GM12891 (cell line): Measurements from ENCODE around the gene IFNA14.
"Not testable (repeated sequence)": the region's sequence is repeated elsewhere in the genome, so short reads cannot be mapped to it uniquely, and the experiment has no call there.

ENCODE experiments used
- PAX5 ChIP-seq: IDR thresholded peaks from 2 replicates; pipeline ENCODE4 v1.6.1; 2011; ENCODE audit warnings: low read length, moderate library complexity, mild to moderate bottlenecking; ENCODE audit not compliant: insufficient read depth, severe bottlenecking
- POLR2A ChIP-seq: IDR thresholded peaks from 2 replicates; pipeline ENCODE4 v1.6.1; 2011; ENCODE audit warnings: low read depth, low read length, control low read depth
- POLR2AphosphoS5 ChIP-seq: IDR thresholded peaks from 2 replicates; pipeline ENCODE4 v1.6.1; 2011; ENCODE audit warnings: low read depth, low read length, control low read depth

DNA sequence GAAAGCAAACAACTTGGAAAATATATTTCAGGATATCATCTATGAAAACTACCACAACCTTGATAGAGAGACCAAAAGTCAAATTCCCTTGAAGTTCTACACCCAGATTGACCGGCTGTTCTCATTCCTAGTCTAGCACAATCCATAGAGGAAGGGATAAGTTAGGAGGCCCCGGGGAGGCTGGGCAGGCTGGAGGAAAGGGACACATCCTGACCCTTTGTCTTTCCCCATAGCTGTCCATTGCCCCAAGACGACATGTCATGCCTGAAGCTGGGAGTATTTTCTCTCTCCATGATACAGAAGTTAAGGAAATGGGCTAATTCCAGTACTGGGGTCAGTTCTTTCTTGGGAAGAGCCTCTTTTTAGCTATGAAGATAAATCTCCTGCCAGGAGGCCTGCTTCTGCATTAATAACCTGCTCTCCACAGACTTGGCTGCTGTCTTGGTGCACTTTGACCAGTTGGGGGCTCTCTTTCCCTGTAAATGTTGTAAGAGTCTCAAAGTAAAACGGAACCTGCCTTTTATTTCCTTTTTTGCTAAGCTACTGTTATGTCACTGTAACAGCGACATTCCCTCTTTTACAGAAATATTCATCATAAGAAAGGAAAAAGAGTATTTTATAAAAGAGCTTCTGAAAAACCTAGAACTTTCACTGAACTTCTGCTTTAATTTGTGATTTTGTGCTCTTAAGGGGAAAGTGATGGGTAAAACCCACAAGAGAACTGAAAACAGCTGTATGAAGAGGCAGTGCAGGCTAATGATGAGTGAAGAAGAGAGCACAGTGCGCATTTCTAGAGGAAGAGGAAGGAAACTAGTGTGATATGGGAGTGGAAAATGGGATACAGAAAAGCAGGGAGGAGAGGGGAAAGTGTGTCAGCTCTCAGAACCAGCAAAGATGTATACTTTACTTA, 44.7 kb downstream of the IFNA14 start:
- TF ChIP-seq POLR2A, PAX5, POLR2AphosphoS5: not testable (repeated sequence)
